Adrenal gland (tissue), 5 donors: ENCODE measurements around the gene MYH2.

Experiments used
- CTCF ChIP-seq, 6 experiments: fragments of 450-650 bp in 4 of 6; fragments of 200-600 bp in 2 of 6; sonication (generic) in 1 of 6; IDR thresholded peaks; 1 replicate in 5 of 6; 2 replicates in 1 of 6; pipeline versions ENCODE4 v1.5.1 to v1.8.0; 2016 to 2021; ENCODE audit warnings: antibody characterized with exemption in 6 of 6, mild to moderate bottlenecking in 2 of 6, moderate library complexity in 1 of 6
- POLR2A ChIP-seq, 2 donors: fragments of 450-650 bp; IDR thresholded peaks; one replicate each; pipeline ENCODE4 v1.6.1; 2017; ENCODE audit warnings: antibody characterized with exemption in 2 of 2, mild to moderate bottlenecking in 2 of 2, moderate library complexity in 1 of 2
- donor health status: DM: no; HTN: no; CAD: no.

GRCh38 chr17:10550014-10550413 lies 556 bp upstream of the MYH2 start:
- TF ChIP-seq POLR2A (IDR thresholded peaks at IDR 0.05), result no peak
- TF ChIP-seq CTCF (IDR thresholded peaks at IDR 0.05), result no peak
